Measurements from ENCODE around the gene ZNF622. TPM values are rescaled to one million over a fixed set of nuclear protein-coding genes. Genes with fewer than 3 reads are reported as not detected.

The ZNF622 gene
- total RNA-seq, 1 experiment from 2014 or later, result 25.2 TPM

DNA sequence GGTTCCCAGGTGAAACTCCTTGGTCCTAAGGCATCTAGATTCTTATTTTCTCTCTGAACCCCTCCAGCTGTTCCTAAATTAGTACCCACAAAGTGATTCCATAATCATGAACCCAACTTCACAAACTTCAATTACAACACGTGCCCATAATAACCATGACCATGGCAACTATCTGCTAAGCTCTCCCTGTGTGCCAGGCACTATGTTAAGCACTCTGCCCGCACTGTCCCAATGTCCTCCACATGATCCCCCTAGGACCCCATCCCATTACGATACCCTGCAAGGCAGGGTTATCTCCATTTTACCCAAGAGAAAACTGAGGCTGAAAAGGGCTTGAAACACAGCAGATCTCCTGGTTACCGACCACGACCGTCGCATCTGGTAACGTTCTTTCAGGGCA is 25.3 kb upstream of the ZNF622 start:
- ChIA-PET POLR2A (no interaction called here), CTCF (interaction anchor here (1.2 to 2.0 kb wide), 3 partner anchors 59 to 712 kb away, joined by 3 to 20 read pairs (median 9); no protein-coding TSS in a partner anchor), RAD21 (ENCODE audit: low non-redundant PET in 1 of 2, low total read pairs in 2 of 2, uncharacterized antibody in 2 of 2, unreplicated experiment in 2 of 2) (no interaction called here)
- Histone ChIP-seq H3K4me2 (ENCODE audit: low read length) (no peak overlapping the region), H3K27me3 (ENCODE audit: insufficient read depth, low read length) (no peaks in the 10 kb centered on the region), H3K9ac (ENCODE audit: low read length) (no peak overlapping the region), H3K36me3 (ENCODE audit: control insufficient read depth in 1 of 2, insufficient read depth in 2 of 2, low read length in 2 of 2) (no peaks in the 10 kb centered on the region), H3K4me1 (ENCODE audit: control insufficient read depth in 1 of 2, insufficient read depth in 2 of 2, low read length in 2 of 2) (no peaks in the 10 kb centered on the region), H3K79me2 (ENCODE audit: insufficient read depth, low read length) (no peaks in the 10 kb centered on the region), H3K4me3 (replicated peaks in 1 of 2; ENCODE audit: low read depth in 1 of 2, low read length in 2 of 2) (no peak overlapping the region), H4K20me1 (ENCODE audit: insufficient read depth) (no peaks in the 10 kb centered on the region), H3K9me3 (ENCODE audit: control insufficient read depth in 1 of 2, insufficient read depth in 1 of 2, low read depth in 1 of 2, low read length in 2 of 2) (no peaks in the 10 kb centered on the region), H3K27ac (ENCODE audit: low read depth, low read length) (no peak overlapping the region), H3K9me2 (ENCODE audit: insufficient read depth) (no peaks in the 10 kb centered on the region), H2AFZ (ENCODE audit: low read depth, low read length, poor library complexity, severe bottlenecking) (no peak overlapping the region)
- BruUV-seq (replicated peaks), result no TSS peak
- ATAC-seq, result no peak
- intact Hi-C loops (cut with micrococcal nuclease), result no loop called here
- no peak for DNase-seq (ENCODE audit: low read depth, low spot score)
- no peak for TF ChIP-seq JUND (IDR thresholded peaks at IDR 0.05)
- no peak for TF ChIP-seq ZNF274 (IDR thresholded peaks at IDR 0.05; ENCODE audit: low read depth, low read length)
- no peak for TF ChIP-seq CBX3 (IDR thresholded peaks at IDR 0.05; ENCODE audit: low read depth)
- TF ChIP-seq, protein P1, sequence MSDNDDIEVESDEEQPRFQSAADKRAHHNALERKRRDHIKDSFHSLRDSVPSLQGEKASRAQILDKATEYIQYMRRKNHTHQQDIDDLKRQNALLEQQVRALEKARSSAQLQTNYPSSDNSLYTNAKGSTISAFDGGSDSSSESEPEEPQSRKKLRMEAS (IDR thresholded peaks at IDR 0.05), result no peak
- TF ChIP-seq EZH2 (IDR thresholded peaks at IDR 0.05), result no peak
- no peak for TF ChIP-seq TCF7L2 (IDR thresholded peaks at IDR 0.05; ENCODE audit: borderline replicate concordance, extremely low read depth, insufficient read depth, insufficient read length)
- TF ChIP-seq ATF3 (IDR thresholded peaks at IDR 0.05), result no peak
- no peak for TF ChIP-seq POLR2A (IDR thresholded peaks at IDR 0.05; ENCODE audit: borderline replicate concordance, extremely low read depth, insufficient read depth, insufficient read length)
- TF ChIP-seq FOSL1 (IDR thresholded peaks at IDR 0.05; ENCODE audit: low read depth), result no peak
- no peak for TF ChIP-seq YY1 (IDR thresholded peaks at IDR 0.05; ENCODE audit: extremely low read depth, insufficient replicate concordance, low read depth, low read length)
- TF ChIP-seq ELF1 (IDR thresholded peaks at IDR 0.05; ENCODE audit: borderline replicate concordance, low read depth), result no peak
